CD1c-positive myeloid dendritic cell (primary cell): ENCODE data around the gene BARD1.
"Not testable (repeated sequence)": the region's sequence is repeated elsewhere in the genome, so short reads cannot be mapped to it uniquely, and the experiment has no call there.

Source experiments
- DNase-seq: peaks from one replicate; pipeline ENCODE4 v3.0.0-alpha.2; 2016; ENCODE audit errors: extremely low spot score

Gene BARD1

DNA sequence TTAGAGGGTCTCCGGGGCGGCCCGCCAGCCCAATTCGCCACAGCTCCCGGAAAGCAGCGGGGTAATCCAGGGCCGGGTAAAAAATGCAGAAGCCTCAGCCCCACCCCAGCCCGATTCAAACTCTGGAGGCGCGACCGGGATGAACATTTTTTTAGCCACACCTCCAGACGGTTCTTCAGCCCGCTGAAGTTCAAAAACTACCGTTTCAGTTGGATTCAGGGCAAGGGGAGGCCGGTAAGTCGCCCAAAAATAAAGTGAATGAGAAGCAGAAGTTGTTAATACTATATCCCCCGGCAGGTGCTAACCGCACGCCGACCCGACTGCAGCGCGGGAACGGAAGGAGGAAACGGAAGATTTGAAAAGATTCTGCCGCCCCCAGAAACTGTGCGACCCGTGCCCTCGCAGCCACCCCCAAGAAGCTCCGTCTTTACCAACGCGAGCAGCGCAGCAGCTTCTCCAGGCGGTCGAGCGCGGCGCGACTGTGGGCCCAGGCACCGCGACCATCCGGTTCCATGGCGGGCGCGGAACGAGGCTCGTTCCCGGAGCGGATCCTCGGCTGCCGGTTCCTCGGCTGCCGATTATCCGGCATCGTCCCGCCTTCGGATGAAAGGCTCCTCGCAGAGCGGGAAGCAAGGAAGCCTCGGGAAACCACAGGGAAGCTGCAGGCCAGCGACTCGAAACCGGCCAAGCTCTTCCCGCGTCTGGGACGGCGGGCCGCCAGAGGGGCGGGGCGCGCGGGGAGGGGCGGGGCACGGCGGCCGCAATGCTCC is at the start of gene BARD1:
TSS of gene BARD1 (minus strand) at position 703 of the 770 bp plus-strand sequence. CDS start at position 589, 114 bp downstream.
- peak; percentile 73 for DNase-seq

- DNase-seq: no peak
These were observed 46.7 kb upstream of the BARD1 start for GRCh38 chr2:214856137-214856536.

DNA sequence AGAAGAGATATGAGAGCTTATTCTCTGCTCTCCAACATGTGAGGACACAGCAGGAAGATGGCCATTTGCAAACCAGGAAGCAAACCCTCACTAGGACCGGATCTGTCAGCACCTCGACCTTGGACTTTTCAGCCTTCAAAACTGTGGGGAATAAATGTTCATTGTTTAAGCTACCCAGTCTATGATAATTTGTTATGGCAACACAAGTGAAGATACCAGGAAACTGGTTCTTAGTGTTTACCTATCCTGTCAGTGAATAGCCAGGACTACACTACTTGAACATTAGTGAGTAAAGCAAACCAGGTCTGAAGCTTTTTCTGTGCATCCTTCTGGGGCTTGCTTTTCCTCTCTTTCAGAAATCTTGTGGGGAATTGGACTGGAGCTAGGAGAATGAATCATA is 44.4 kb upstream of the BARD1 start:
- no peak for DNase-seq

- no peak for DNase-seq
These were observed 34.3 kb upstream of the BARD1 start for GRCh38 chr2:214843823-214844222.

- peak; percentile 19 for DNase-seq
These were observed 30.0 kb upstream of the BARD1 start for GRCh38 chr2:214839464-214839863.

GRCh38 chr2:214837466-214837865 is 28.0 kb upstream of the BARD1 start:
- DNase-seq: no peak

DNA sequence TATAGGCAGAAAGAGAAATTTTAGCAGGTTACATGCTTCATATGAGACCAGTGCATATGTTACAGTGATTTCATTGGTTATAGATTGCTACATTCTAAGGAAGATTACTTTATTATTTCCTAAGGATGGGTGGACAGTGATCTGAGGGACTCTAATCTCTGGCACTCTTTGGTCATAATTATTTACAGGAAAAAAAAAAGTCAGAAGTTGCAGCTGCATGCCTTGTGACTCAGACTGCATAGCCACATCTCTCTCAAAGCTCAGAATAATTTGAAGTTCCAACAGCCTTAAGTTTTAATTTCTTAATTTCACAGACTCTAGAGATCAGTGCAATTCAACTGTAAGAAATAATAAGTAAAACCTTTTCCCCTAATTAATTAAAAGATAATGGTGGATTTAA is 27.1 kb upstream of the BARD1 start:
- DNase-seq: no peak

- no peak for DNase-seq
These were observed 21.4 kb upstream of the BARD1 start for GRCh38 chr2:214830794-214831346.

DNA sequence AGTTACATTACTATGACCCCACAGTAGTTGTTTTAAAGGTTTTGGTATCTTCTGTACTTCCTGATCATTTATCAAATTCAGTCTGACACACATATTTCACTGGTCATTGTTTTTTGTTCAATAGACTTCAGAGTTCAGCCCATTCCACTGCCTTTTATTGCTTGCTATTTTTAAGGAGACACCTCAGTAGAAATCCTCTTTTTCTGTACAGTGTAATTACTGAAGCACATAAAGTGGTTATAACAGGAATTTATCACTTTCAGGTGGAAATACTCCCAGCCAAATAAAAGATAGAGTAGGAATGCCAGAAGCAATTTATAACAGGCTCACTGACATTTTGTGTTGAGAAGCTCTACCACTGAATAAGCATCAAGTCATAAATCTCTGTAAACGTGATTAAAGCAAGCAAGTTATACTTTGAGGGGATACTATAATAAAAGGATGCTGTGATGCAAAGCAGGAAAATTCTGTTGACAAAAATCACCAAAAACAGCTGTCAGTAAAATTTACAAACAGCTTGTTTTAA is 6.6 kb upstream of the BARD1 start:
- no peak for DNase-seq

DNA sequence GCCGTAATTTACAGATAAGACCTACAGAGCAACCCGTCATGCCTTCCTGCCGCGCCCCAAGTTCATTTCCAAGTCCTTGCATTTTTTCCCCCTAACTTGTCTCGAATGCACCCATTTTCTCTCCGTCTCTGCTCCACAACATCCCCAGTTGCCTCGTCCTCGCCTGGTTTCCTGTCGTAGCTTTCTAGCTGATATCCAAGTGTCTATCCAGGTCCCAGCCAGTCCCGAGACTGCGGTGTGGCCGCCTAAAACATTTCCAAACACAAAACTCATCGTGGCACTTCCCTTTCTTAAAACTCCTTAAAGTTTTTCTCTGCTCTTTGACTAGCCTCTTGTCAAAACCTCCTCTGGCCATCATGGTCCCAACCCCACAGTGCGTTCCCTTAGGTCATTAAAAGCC is 1.2 kb upstream of the BARD1 start:
- DNase-seq: no peak

- DNase-seq: peak; percentile 99
These were observed 475 bp upstream of the BARD1 start for GRCh38 chr2:214809751-214810564.

DNA sequence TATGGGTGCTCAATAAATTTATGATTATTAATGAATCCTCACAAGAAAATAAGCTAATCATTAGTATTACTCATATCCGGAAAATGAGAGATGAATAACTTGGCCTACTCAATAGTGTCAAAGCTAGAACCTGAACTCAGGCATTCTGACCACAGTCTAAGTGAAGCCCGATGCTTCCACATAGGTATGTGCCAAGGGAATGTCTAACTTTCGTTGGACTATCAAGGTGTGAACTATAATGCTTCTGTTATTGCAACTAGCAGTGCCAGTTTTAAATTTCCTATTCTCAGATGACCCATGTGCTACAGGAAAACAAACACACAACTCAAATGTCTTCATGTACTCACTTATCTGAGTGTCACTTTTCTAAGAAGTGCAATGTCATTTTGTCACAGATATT is 1.8 kb downstream of the BARD1 start:
- no peak for DNase-seq

- DNase-seq: no peak
These were observed 7.6 kb downstream of the BARD1 start for GRCh38 chr2:214801768-214802397.

DNA sequence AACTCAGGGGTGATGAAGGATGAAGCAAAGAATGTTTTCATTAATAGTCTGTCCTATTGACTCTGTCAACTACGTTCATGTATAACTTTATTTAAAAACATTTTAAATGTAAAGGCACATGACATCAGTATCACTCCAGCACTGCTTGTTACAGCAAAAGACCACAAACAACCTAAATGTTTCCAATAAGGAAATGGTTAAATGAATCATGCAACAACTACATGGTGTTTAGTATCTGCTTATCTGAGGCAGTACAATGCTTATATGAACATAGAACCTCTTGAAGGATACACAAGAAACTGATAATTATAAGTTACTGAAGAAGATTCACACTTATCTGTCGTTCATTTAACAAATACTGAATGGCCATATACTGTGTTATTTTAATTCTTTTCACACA is 8.4 kb downstream of the BARD1 start:
- no peak for DNase-seq

- DNase-seq: no peak
These were observed 9.3 kb downstream of the BARD1 start for GRCh38 chr2:214800180-214800579.

DNA sequence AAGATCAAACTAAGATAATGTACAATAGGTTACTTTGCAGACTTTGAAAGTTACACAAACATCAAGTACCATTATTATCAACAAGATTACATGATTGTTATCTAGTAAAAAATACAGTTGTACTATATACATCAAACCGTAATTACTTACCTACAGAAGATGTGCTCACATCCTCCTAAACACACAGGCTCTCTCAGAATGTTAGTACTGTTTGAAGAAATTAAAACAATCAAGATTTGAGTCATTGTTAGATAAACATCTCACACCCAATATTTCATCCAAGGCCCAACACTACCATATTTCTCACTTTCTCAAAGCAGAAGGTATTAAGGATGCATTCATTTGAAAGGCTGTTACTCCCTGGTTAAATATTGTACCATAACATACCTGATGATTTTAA is 12.6 kb downstream of the BARD1 start:
- DNase-seq: no peak

- not testable (repeated sequence) for DNase-seq
These were observed 26.3 kb downstream of the BARD1 start for GRCh38 chr2:214783181-214783580.

DNA sequence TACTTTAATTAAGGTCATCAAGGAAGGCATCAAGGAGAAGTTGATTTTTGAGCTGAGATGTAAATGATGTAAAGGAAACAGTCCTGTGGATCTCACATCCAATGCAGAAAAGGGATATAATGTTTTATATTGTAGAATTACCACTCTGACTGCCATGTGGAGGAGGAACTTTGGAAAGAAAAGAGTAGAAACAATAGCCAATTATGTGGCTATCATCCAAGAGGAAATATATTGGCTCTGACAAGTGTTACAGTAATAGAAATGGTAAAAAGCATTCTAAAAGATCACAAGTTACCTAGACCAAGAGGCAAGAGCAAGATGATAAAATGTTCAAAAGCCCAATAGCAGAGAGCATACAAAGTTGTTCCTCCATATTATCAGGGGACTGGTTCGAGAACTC is 26.8 kb downstream of the BARD1 start:
- DNase-seq: no peak

GRCh38 chr2:214781226-214781625 is 28.3 kb downstream of the BARD1 start:
- no peak for DNase-seq

GRCh38 chr2:214775971-214776370 is 33.5 kb downstream of the BARD1 start:
- DNase-seq: no peak

DNA sequence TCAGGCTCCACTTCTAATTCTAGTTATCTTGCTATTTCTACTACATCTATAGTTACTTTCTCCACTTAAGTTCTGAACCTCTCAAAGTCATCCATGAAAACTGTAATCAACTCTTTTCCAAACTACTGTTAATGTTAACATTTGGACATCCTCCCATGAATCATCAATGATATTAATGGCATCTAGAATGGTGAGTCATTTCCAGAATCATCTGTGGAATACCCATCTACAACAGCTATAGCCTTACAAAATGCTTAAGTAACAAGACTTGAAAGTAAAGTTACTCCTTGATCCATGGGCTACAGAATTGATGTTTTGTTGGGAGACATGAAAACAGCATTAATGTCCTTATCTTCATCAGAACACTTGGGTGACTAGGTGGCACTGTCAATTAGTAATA is 35.4 kb downstream of the BARD1 start:
- no peak for DNase-seq

DNA sequence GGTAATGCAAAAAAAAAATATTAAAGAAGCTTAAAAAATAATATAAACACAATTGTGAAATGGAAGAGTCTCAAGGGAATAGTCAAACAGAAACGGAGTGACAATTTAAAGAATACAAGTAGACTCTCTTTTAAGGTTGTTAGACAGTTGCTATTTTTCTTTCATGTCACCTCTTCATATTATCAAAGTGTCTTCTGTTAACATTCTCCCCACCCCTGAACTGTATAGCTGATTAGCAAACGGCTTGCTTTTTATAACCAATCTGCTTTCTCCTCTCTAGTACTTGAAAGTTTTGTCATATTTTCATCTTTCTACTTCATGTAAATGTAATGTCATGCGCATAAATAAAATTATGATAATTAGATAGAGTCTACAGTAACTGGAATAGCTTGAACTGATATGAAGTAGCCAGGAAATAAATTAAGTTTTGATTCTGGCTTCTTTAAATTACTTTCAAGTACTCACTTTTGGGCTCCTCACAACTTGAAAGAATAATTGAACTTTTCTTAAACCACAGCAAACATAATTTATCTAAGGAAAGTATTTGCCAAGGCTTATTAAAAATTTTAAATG is 37.0 kb downstream of the BARD1 start:
- no peak for DNase-seq
